HUES64 (cell line): ENCODE measurements around the gene UNC79.

Experiments
- H3K27ac ChIP-seq: 2 replicates; pipeline ENCODE4 v1.7.0; 2013; ENCODE audit warnings: low read depth, low read length, inconsistent platforms
- H3K27me3 ChIP-seq: 2 replicates; pipeline ENCODE4 v1.6.1; 2013; ENCODE audit warnings: mild to moderate bottlenecking, low read length; ENCODE audit not compliant: insufficient read depth
- H3K36me3 ChIP-seq: 2 replicates; pipeline ENCODE4 v1.6.1; 2013; ENCODE audit warnings: mild to moderate bottlenecking, low read length; ENCODE audit not compliant: insufficient read depth
- H3K4me1 ChIP-seq: 2 replicates; pipeline ENCODE4 v1.6.1; 2013; ENCODE audit warnings: mild to moderate bottlenecking, low read length, moderate library complexity; ENCODE audit not compliant: insufficient read depth
- H3K4me3 ChIP-seq: 2 replicates; pipeline ENCODE4 v1.5.1; 2013; ENCODE audit warnings: mild to moderate bottlenecking, low read length, moderate library complexity
- H3K9ac ChIP-seq: 2 replicates; pipeline ENCODE4 v1.6.1; 2013; ENCODE audit warnings: mild to moderate bottlenecking, low read depth, low read length
- H3K9me3 ChIP-seq: 2 replicates; pipeline ENCODE4 v1.6.1; 2013; ENCODE audit warnings: low read depth, low read length; ENCODE audit not compliant: insufficient read depth
- WGBS: fragments of 150-250, 120-280 bp; methylation state at CpG from one replicate; pipeline ENCODE4 v1.1.7; 2013; ENCODE audit warnings: missing lambda C conversion rate; 5-methylcytosine and 5-hydroxymethylcytosine counted together

The UNC79 gene

DNA sequence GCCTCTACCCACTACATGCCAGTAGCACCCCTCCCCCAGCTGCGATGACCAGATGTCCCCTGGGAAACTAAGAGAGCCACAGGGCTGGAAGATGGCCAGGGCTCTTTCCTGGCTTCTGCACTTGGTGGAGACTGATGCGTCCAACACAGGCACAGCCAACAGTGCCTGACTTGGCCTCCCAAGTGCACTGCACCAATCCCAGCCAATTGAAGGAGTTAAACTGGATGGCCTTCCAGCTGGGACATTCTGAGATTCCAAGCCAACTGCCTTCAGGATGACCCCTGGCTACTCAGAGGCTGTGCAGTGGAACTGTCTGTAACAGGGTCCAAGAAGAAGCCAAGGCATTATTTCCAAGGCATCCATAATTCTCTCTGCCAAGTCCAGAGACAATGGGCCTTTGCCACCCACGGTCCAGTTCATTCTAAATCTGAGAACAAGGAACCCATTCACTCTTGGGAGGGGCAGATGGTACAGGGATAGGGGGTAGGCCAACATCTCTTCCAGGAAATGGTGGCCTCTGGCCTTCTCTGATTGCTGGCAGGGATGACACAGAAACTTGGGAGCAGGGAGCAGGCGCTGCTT lies 322.3 kb downstream of the UNC79 start:
- no peaks in the 10 kb centered on the region for H3K9me3 ChIP-seq
- H3K36me3 ChIP-seq = no peaks in the 10 kb centered on the region
- no peak overlapping the region for H3K4me3 ChIP-seq
- H3K9ac ChIP-seq = no peak overlapping the region
- H3K27me3 ChIP-seq = no peaks in the 10 kb centered on the region
- no peak overlapping the region for H3K27ac ChIP-seq
- H3K4me1 ChIP-seq = no peaks in the 10 kb centered on the region
- WGBS = 93% methylated on average over 4 of the region's 4 CpGs

GRCh38 chr14:93753647-93754046 lies 322.9 kb downstream of the UNC79 start:
- Histone ChIP-seq H3K4me3 (no peak overlapping the region), H3K27me3 (no peaks in the 10 kb centered on the region), H3K9me3 (no peaks in the 10 kb centered on the region), H3K27ac (no peak overlapping the region), H3K36me3 (no peaks in the 10 kb centered on the region), H3K4me1 (no peaks in the 10 kb centered on the region), H3K9ac (no peak overlapping the region)
- 95% methylated on average over 8 of the region's 8 CpGs for WGBS

DNA sequence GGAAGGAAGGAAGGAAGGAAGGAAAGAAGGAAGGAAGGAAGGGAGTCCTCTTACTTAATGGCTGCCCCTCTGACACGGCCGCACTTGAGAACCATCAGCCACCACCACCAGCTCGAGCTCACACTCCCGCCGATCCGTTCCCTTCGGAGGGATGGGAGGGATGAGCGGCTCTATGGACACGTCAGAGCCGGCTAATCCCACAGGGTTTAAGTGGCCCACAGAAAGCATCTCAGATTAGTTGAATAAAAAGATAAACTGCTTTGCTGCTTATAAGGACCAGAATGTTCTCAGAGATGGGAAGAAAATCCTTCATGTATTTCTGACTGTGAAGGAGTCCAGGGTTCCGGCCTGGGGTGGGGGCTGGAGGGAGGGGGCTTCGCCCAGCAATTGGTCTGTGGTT lies 326.5 kb downstream of the UNC79 start:
- no peaks in the 10 kb centered on the region for H3K4me1 ChIP-seq
- no peak overlapping the region for H3K9ac ChIP-seq
- no peak overlapping the region for H3K4me3 ChIP-seq
- H3K27me3 ChIP-seq = no peaks in the 10 kb centered on the region
- H3K27ac ChIP-seq = no peak overlapping the region
- no peaks in the 10 kb centered on the region for H3K9me3 ChIP-seq
- no peaks in the 10 kb centered on the region for H3K36me3 ChIP-seq
- 94% methylated on average over 12 of the region's 12 CpGs for WGBS
